NCI-H2196 treated with DMSO at 0.1 percent for 48 hours (cell line): ENCODE measurements around the gene PIEZO2.
"Not testable (repeated sequence)": the region's sequence is repeated elsewhere in the genome, so short reads cannot be mapped to it uniquely, and the experiment has no call there.

Experiments used
- DNase-seq: peaks from one replicate; lab custom pipeline; 2025; ENCODE audit not compliant: unreplicated experiment; lab: John Stamatoyannopoulos, UW

The PIEZO2 gene

DNA sequence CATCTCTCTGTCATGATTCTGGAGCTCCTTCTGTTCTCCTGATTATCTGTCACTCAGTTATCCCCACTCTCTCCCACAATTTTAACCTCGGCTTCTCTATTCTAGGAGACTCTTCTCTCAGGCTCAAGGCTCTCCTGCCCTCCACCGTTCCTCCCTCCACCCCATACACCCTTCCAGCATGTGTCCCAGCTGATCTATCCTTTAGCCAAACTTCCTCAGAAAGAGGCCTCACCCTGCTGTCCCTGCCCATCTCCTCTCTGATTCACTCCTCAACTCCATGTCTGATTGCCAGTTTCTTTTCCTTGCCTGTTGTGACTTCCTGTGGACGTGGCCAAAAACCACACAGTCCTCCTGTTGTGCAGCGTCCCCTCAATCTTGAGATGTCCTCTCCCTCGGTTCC, 505.4 kb downstream of the PIEZO2 start:
- DNase-seq, result not testable (repeated sequence)

DNA sequence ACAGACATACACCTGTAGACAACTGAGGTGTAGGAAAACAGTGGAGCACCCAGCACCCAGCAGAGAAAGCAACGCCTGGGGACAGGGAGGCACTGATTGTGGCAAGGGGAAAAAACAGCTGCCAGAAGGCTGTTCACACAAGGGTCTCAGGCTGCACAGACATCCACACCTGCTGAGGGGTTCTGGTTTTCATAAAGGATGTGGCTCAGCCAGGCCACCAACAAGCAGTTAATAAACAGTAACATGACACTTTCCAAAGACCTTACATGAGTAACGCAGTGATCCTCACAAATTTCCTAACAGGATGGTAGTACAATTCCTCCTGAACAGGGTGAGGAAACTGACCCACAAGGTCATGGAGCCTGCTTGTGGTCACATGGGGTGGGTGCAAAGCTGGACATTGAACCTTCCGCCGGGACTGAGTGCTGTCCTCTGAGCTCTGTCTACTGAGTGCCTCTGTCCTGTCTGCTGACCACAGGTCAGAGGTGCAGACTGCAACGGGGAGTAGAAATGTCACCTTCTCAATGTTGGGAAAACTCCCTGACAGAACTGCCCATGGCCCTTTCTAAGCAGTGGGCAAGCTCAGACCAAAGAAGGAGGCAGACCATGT, 506.3 kb downstream of the PIEZO2 start:
- not testable (repeated sequence) for DNase-seq

DNA sequence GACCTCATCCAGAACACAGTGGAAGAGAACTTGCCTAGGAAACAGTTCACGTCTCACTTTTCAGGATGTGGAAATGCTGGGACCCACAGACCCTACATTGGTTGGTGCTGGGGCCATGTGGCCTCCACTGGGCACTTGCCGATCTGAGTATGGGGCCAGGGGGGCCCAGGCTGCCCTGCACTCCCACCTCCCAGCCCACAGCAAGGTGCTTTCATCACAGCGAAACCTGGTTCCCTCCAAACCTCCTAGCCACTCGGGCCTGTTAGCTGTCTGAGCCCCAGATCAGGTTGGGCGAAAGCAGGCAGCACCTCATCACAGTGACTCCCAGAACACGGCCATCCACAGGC, 510.9 kb downstream of the PIEZO2 start:
- not testable (repeated sequence) for DNase-seq

DNA sequence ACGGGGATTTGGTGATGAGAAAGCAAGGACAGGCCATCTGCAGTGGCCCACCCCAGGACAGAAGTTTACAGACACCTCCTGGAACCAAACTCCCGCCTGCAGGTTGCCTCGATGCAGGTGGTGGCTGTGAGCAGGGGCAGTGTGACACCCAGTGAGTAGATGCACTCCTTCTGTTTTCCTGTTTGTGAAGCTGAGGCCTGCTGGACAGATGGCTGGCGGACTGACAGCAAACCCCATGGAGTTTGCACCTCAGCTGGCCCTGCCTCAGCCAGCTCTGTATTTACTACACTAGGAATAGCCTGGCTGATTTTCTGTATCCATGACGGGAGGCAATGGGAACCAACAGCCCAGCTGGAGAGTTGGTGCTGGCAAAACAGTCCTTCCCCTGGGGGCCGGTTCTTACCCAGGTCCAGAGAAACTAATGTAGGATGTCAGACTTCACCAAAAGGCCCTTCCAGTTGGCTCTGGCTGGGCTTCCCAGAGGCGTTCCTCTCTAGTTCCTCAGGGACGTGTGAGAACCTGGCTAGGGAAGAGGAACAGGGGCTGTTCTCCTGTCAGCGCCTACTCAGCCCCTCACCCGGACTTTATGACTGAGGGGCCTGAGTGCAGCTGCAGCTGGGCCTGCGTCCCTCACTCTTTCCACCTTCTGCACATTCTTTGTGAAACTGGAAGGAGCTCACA, 511.4 kb downstream of the PIEZO2 start:
- not testable (repeated sequence) for DNase-seq

DNA sequence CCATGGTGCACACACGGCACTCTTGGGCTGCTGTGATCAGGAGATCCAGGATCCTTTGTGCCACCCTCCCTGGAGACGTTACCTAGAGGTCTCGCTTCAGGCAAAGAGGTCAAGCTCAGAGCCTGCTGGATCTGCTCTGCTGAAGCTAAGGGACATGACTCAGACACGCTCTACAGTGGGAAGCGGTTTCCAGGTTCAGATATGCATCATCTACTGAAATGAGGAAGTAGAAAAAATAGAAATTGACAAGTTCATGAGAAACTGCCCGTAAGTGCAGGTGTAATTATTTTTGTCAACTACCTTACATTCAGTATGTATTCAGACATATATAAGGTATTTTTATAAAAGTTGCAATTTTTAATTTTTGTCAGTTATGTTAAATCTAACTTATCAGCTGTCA, 520.3 kb downstream of the PIEZO2 start:
- not testable (repeated sequence) for DNase-seq

DNA sequence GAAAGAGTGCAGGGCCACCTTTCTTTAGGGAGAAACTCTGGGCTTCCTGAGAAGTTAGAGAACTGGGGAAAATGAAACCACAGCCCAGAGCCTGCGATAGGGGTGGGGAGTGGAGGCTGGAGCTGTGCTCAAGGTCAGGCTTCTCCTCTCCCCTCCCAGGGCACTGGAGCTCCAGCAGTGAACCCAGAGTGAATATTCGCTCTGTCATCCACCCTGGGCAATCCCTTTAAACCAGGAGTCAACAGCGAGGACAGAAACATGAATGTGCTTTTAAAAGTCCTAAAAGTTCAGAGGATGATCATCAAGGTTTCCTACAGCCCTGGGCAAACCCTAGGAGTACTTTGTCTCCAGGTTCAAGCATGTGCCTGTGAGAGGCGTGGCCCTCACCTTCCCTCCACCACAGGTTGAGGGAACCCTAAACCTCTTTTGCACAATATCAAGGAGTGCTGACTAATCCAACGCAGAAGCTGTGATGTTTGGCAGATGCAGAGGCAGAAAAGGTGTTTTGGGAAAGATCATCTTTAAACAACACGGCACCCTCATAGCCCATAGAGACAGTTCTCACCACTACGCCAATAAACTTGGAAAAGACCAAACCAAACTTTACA, 522.7 kb downstream of the PIEZO2 start:
- not testable (repeated sequence) for DNase-seq

DNA sequence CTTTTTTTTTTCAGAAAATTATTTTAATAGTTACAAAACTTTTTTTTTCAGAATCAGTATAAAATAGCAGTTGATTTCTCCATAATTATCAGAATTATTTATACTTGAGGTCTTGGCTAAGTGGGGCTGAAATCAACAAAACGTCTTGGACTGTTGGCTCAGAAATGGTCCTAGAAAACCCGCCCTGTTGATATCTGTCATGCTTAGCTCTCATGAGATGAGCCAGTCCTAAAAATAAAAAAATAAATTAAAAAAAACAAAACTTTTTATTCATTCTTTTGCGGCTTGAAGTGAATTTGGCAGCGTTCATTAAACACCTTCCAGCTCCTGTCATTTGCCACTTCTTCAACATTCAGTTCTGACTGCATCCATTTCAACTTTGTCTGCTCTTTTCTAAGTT, 525.8 kb downstream of the PIEZO2 start:
- not testable (repeated sequence) for DNase-seq

DNA sequence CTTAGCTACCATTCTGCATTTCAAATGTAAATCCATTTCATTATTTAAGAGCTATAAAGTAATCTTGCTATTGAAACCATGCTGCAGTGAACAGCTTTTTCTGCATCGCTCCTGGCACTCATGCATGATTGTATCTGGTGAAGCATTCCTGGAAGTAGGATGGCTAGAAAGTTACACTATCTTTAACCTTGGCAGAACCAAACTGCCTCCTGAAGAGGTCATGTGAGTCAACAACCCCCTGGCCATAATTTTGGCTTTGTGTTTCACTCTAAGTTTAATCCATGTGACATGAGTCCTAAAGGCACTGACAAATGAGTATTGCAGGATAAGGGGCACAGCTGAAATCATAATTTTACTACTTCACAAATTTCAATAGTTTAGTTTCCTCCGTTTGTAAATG, 526.4 kb downstream of the PIEZO2 start:
- DNase-seq, result not testable (repeated sequence)

DNA sequence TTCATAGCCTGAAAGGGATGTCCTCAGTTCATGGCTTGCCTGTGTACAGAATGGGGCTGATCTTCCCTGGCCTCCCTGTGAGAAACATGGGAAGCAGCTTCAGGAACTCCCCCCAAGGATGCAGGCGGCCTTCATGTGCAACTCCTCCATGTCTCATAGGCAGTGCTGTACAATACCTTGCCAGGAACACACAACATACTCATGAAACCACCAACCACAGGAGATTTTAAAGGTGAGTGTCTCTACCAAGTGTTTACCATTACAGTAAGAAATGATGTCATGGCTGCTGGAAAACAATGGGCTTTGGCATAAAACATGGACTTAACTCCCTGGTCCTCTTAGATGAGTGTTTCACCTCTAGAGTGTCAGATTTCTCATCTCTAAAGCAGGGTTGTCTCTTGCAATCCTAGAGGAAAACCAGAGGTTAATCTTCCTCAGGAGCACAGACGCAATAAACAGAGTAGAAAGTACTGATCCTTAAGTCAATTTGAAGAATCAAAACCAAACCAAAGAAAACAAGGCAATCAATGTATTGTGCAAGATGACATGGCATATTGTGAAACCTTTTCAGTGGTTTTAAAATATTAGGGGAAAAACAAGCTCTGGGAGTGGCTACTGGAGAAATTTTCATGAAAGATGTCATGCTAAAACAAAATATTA, 528.6 kb downstream of the PIEZO2 start:
- peak; percentile 41 for DNase-seq
